Suprapubic skin (tissue), 3 donors: Measurements from ENCODE around the gene LCAT.

ENCODE experiments used
- CTCF ChIP-seq, 2 donors: fragments of 200-600 bp in 1 of 2; fragments of 450-650 bp in 1 of 2; sonication (generic) in 1 of 2; IDR thresholded peaks; one replicate each; pipeline ENCODE4 v1.5.1; 2016 to 2019; ENCODE audit warnings: antibody characterized with exemption in 2 of 2, mild to moderate bottlenecking in 1 of 2, moderate library complexity in 1 of 2
- POLR2A ChIP-seq, 2 donors: fragments of 450-650 bp; IDR thresholded peaks; one replicate each; pipeline ENCODE4 v1.6.1; 2017; ENCODE audit warnings: antibody characterized with exemption in 2 of 2, mild to moderate bottlenecking in 2 of 2, moderate library complexity in 2 of 2

- TF ChIP-seq CTCF (IDR thresholded peaks at IDR 0.05) (no peak), POLR2A (IDR thresholded peaks at IDR 0.05) (peak; percentile 42 to 91)
These were observed 50.8 kb downstream of the LCAT start, which contains the start of gene PSKH1 for GRCh38 chr16:67892899-67893742.
